Measurements from ENCODE around the gene CRHR1.

DNA sequence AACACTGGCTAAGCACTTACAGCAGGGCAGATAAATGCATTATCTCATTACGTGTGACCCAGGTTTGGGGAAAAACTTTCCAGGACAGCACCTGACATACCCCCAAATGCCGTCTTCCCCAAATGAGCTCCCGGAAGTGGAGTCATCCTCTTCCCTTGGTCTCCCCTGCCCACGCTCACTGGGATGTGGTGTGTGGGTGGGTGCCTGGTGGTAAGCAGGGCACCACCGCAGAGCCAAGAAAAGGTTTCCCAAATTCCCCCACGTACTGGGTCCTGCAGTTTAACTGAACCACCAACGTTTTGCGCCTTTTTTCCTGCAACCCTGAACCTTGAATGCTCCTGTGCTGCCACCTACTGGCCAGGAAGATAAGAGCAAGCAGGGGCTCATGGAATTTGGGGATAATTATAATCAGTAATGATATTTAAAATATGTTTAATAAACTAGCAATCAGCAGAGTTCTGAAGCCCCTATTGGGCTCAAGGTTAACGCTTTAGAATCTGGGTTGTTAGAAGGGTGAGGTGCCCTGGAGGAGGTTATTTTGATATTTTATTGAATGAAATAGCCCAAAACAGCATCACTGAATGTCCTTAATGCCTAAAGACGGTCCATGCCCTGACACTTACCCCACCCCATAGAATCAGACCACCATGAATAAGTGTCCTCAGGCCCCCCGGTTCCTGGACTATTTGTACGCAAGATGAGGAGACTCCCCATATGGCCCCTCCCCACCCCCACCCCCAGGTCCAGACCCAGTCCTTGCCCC lies 68.6 kb downstream of the CRHR1 start:
- no peak for TF ChIP-seq POLR2A (IDR thresholded peaks at IDR 0.05)
- TF ChIP-seq, protein P1, sequence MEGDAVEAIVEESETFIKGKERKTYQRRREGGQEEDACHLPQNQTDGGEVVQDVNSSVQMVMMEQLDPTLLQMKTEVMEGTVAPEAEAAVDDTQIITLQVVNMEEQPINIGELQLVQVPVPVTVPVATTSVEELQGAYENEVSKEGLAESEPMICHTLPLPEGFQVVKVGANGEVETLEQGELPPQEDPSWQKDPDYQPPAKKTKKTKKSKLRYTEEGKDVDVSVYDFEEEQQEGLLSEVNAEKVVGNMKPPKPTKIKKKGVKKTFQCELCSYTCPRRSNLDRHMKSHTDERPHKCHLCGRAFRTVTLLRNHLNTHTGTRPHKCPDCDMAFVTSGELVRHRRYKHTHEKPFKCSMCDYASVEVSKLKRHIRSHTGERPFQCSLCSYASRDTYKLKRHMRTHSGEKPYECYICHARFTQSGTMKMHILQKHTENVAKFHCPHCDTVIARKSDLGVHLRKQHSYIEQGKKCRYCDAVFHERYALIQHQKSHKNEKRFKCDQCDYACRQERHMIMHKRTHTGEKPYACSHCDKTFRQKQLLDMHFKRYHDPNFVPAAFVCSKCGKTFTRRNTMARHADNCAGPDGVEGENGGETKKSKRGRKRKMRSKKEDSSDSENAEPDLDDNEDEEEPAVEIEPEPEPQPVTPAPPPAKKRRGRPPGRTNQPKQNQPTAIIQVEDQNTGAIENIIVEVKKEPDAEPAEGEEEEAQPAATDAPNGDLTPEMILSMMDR (IDR thresholded peaks at IDR 0.05) = peak; percentile 71 to 93 (median 90)

Data from right lobe of liver (tissue), 4 donors.